Neural cell (in vitro differentiated cells): ENCODE data around the gene KIAA1549.

ENCODE experiments used
- EZH2 ChIP-seq: fragments of 200-600, 300-800 bp; shearing (Covaris generic), sonication (generic); IDR thresholded peaks from 2 replicates; pipeline ENCODE4 v1.6.1; 2014; ENCODE audit warnings: antibody characterized with exemption, low read length, borderline replicate concordance, mild to moderate bottlenecking; ENCODE audit not compliant: insufficient read depth, poor library complexity, severe bottlenecking
- POLR2AphosphoS5 ChIP-seq: IDR thresholded peaks from 2 replicates; pipeline ENCODE4 v1.6.1; 2012
- RAD21 ChIP-seq: fragments of 450-650 bp; conservative IDR thresholded peaks from 2 replicates; pipeline ENCODE4 v1.6.1; 2014; ENCODE audit warnings: antibody characterized with exemption, mild to moderate bottlenecking, moderate library complexity
- TF ChIP-seq, protein P1 (sequence below): fragments of 450-650 bp; IDR thresholded peaks from 2 replicates; pipeline ENCODE4 v1.5.1; 2014; ENCODE audit warnings: antibody characterized with exemption, mild to moderate bottlenecking, moderate library complexity; ENCODE audit not compliant: poor library complexity, severe bottlenecking

DNA sequence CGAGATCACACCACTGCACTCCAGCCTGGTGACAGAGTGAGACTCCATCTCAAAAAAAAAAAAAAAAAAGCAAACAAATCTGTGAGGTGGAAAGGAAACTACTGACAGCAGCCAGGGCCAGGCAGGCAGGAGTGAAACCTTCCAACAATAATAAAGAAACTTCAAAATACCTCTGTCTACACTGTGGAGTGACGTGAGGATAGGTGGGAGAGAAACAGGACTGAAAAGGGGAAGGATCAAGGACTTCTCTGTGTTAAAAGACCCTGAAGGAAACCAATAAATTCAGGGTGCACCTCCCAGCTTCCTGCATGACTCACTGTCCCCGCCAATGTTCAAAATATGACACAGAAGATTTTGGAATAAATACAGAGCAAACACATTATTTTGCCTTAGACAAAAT lies 82.9 kb downstream of the KIAA1549 start:
- TF ChIP-seq, protein P1, sequence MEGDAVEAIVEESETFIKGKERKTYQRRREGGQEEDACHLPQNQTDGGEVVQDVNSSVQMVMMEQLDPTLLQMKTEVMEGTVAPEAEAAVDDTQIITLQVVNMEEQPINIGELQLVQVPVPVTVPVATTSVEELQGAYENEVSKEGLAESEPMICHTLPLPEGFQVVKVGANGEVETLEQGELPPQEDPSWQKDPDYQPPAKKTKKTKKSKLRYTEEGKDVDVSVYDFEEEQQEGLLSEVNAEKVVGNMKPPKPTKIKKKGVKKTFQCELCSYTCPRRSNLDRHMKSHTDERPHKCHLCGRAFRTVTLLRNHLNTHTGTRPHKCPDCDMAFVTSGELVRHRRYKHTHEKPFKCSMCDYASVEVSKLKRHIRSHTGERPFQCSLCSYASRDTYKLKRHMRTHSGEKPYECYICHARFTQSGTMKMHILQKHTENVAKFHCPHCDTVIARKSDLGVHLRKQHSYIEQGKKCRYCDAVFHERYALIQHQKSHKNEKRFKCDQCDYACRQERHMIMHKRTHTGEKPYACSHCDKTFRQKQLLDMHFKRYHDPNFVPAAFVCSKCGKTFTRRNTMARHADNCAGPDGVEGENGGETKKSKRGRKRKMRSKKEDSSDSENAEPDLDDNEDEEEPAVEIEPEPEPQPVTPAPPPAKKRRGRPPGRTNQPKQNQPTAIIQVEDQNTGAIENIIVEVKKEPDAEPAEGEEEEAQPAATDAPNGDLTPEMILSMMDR = no peak
- TF ChIP-seq RAD21 (no peak), POLR2AphosphoS5 (no peak), EZH2 (no peak)
